K562 (cell line): ENCODE measurements around the gene TLCD1. TPM values are rescaled to one million over a fixed set of nuclear protein-coding genes. Genes with fewer than 3 reads are reported as not detected.

ENCODE experiments used
- ATF1 ChIP-seq, 2 experiments: fragments of 450-650 bp in 1 of 2; IDR thresholded peaks; 2 replicates each; pipeline ENCODE4 v1.6.1; 2016; ENCODE audit warnings: missing compliant biosample characterization in 1 of 2, missing genetic modification characterization in 1 of 2
- BACH1 ChIP-seq: fragments of 200-800 bp; sonication (Bioruptor generic); IDR thresholded peaks from 2 replicates; pipeline ENCODE4 v1.6.1; 2016; ENCODE audit warnings: missing genetic modification characterization, missing compliant biosample characterization
- CTBP1 ChIP-seq: fragments of 450-650 bp; IDR thresholded peaks from 2 replicates; pipeline ENCODE4 v1.6.1; 2016; ENCODE audit warnings: borderline replicate concordance
- ELF4 ChIP-seq: fragments of 450-650 bp; formaldehyde crosslinking; IDR thresholded peaks from 2 replicates; pipeline ENCODE4 v1.4.0; 2022; ENCODE audit warnings: missing genetic modification characterization
- ESRRB ChIP-seq: fragments of 250-450 bp; sonication (Bioruptor Pico); IDR thresholded peaks from 2 replicates; pipeline ENCODE4 v1.5.0; 2020; ENCODE audit warnings: mild to moderate bottlenecking, moderate library complexity, borderline replicate concordance
- HNRNPK ChIP-seq: fragments of 200-400 bp; formaldehyde crosslinking; IDR thresholded peaks from one replicate; pipeline ENCODE4 v1.6.1; 2018; ENCODE audit warnings: mild to moderate bottlenecking, low read depth, low read length; ENCODE audit not compliant: poor library complexity, severe bottlenecking
- HNRNPUL1 ChIP-seq: fragments of 200-400 bp; formaldehyde crosslinking; IDR thresholded peaks from 2 replicates; pipeline ENCODE4 v1.6.1; 2017; ENCODE audit warnings: low read length
- IFI16 ChIP-seq: fragments of 250-450 bp; sonication (Bioruptor Pico); IDR thresholded peaks from 2 replicates; pipeline ENCODE4 v2.1.2; 2022; ENCODE audit warnings: mild to moderate bottlenecking, inconsistent platforms
- KLF16 ChIP-seq: IDR thresholded peaks from 2 replicates; pipeline ENCODE4 v1.6.1; 2016; ENCODE audit warnings: antibody characterized with exemption
- POLR2AphosphoS2 ChIP-seq: IDR thresholded peaks from 2 replicates; pipeline ENCODE4 v1.6.1; 2012; ENCODE audit warnings: low read length, improper control_type of control experiment
- POLR2G ChIP-seq: fragments of 200-400 bp; formaldehyde crosslinking; IDR thresholded peaks from 2 replicates; pipeline ENCODE4 v1.6.1; 2017; ENCODE audit warnings: low read depth, mild to moderate bottlenecking, antibody characterized with exemption, low read length, moderate library complexity
- RFX5 ChIP-seq: IDR thresholded peaks from 2 replicates; pipeline ENCODE4 v1.6.1; 2011; ENCODE audit warnings: low read depth, mild to moderate bottlenecking, improper control_type of control experiment, low read length
- ZC3H8 ChIP-seq: fragments of 450-650 bp; IDR thresholded peaks from 2 replicates; pipeline ENCODE4 v1.6.1; 2017
- ZNF586 ChIP-seq: fragments of 450-650 bp; formaldehyde crosslinking; conservative IDR thresholded peaks from 2 replicates; pipeline ENCODE4 v1.4.0; 2020; ENCODE audit warnings: mild to moderate bottlenecking, moderate library complexity
- ZNF717 ChIP-seq: fragments of 250-450 bp; sonication (Bioruptor Pico); IDR thresholded peaks from 2 replicates; pipeline ENCODE4 v1.5.0; 2021
- polyA plus RNA-seq, 8 experiments: library from polyadenylated mRNA; depleted of rRNA in 4 of 8; stranded (reverse) in 5 of 8; unstranded in 3 of 8; fragments of >200 nt; fragmentation: Nextera tagmentation in 2 of 8; fragmentation: Illumina TruSeq in 1 of 8; extraction: Ambion mirVana in 2 of 8; extraction: Trizol in 1 of 8; gene quantifications; 2 replicates each; pipeline versions ENCODE4 v1.2.1 to v1.2.3, GENCODE V29; 2011 to 2014; ENCODE audit warnings: inconsistent platforms in 1 of 8, missing spikeins in 1 of 8
- total RNA-seq, 7 experiments: library from RNA; depleted of rRNA in 6 of 7; stranded (reverse); fragments of >200 nt in 6 of 7; fragmentation: Illumina TruSeq in 2 of 7; extraction: Trizol in 2 of 7; gene quantifications; 2 replicates each; pipeline versions ENCODE4 v1.2.1 to v1.2.3, GENCODE V29; 2011 to 2021; ENCODE audit warnings: low replicate concordance in 1 of 7
- TF ChIP-seq, protein P1 (sequence below): fragments of 450-650 bp; IDR thresholded peaks from one replicate; pipeline ENCODE4 v1.6.1; 2018; ENCODE audit warnings: mild to moderate bottlenecking, moderate library complexity; ENCODE audit not compliant: partially characterized antibody
- TF ChIP-seq, protein P2 (sequence below), 2 experiments: fragments of 450-650 bp in 1 of 2; sonication (generic) in 1 of 2; formaldehyde crosslinking in 1 of 2; IDR thresholded peaks in 1 of 2; conservative IDR thresholded peaks in 1 of 2; 2 replicates each; pipeline versions ENCODE4 v1.6.1 to v1.8.1; 2016 to 2023; ENCODE audit warnings: mild to moderate bottlenecking in 2 of 2, moderate library complexity in 2 of 2, inconsistent platforms in 1 of 2, missing genetic modification reagents in 1 of 2
- TF ChIP-seq, protein P3 (sequence below): sonication (generic); IDR thresholded peaks from 2 replicates; pipeline ENCODE4 v1.6.1; 2016
- TF ChIP-seq, protein P4 (sequence below): sonication (generic); formaldehyde crosslinking; IDR thresholded peaks from 2 replicates; pipeline ENCODE4 v1.9.0; 2022; ENCODE audit warnings: mild to moderate bottlenecking, missing genetic modification reagents
- TF ChIP-seq, protein P5 (sequence below): fragments of 450-650 bp; IDR thresholded peaks from 2 replicates; pipeline ENCODE4 v1.6.1; 2017; ENCODE audit warnings: mild to moderate bottlenecking, moderate library complexity
- TF ChIP-seq, protein P6 (sequence below): sonication (generic); formaldehyde crosslinking; IDR thresholded peaks from 2 replicates; pipeline ENCODE4 v1.8.0; 2022; ENCODE audit warnings: mild to moderate bottlenecking, missing genetic modification reagents

Gene TLCD1
- total and polyA plus RNA-seq, 9 of the 15 experiments (the other 6 are each of a cell fraction or from before 2014, with no cell fraction given): 6.8 to 37.7 (median 21.7) TPM

DNA sequence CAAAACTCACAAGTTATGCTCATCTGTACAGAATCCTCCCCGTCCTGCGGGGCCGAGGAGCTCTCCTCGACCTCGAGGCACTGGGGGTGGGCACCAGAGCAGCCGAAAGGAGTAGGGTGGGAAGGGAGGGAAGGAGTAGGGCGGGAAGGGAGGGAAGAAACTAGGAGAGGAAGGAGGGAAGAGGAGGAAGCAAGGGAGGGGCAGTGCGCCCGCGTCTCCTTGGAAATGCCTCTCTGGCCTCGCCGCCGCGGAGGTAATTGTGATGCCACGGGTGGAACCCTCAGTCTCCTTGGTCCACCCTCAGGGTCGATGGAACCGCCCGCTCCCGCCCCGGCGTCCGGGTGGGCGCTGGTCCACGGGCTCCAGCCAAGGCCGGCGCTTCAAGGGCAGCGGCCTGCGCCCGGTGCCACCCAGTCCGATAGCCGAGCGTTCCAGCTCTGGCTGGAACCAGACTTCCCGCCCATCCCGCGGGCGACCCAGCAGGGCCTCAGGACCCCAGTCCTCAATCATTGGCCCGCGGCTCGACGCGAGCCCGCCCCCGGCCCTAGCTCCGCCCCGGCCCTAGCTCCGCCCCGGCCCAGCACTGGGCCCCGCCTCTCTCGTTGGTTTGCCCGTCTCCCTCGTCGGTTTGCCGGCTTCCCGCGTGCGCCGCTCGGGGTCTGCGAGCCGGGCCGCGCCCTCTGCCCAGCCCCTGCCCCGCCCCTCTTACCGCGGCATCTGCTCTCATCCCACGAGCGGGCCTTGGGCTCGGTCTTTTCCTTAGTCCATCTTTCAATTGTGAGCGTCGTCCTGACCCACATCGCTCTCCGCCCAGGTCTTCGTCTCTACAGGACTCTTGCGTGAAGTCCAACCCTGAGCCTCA, 14.9 kb downstream of the TLCD1 start (continued):
- TF ChIP-seq ELF4 (0 out of 2 replicates have a peak, but pooled peaks have one; percentile 4), IFI16 (no peak), ZNF586 (CRISPR knock-in tag) (no peak), KLF16 (no peak), RFX5 (no peak), HNRNPUL1 (no peak), ZC3H8 (no peak), CTBP1 (peak; percentile 90; the same call in 1 of the 2 replicates), BACH1 (tag) (no peak), ZNF717 (CRISPR knock-in tag) (no peak), POLR2G (peak; percentile 97), HNRNPK (no peak), POLR2AphosphoS2 (peak; percentile 62; the same call in 1 of the 2 replicates), ATF1 (CRISPR knock-in tag; IDR thresholded peaks at IDR 0.05) (no peak), ATF1 (tag; IDR thresholded peaks at IDR 0.05) (peak; percentile 79), ESRRB (CRISPR knock-in tag) (no peak)
- TF ChIP-seq, protein P1, sequence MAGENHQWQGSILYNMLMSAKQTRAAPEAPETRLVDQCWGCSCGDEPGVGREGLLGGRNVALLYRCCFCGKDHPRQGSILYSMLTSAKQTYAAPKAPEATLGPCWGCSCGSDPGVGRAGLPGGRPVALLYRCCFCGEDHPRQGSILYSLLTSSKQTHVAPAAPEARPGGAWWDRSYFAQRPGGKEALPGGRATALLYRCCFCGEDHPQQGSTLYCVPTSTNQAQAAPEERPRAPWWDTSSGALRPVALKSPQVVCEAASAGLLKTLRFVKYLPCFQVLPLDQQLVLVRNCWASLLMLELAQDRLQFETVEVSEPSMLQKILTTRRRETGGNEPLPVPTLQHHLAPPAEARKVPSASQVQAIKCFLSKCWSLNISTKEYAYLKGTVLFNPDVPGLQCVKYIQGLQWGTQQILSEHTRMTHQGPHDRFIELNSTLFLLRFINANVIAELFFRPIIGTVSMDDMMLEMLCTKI: no peak
- TF ChIP-seq, protein P2, sequence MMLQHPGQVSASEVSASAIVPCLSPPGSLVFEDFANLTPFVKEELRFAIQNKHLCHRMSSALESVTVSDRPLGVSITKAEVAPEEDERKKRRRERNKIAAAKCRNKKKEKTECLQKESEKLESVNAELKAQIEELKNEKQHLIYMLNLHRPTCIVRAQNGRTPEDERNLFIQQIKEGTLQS (IDR thresholded peaks at IDR 0.05): no peak
- TF ChIP-seq, protein P2 (CRISPR knock-in tag; conservative IDR thresholded peaks at IDR 0.05): peak; percentile 54; the same call in 1 of the 2 replicates
- TF ChIP-seq, protein P3, sequence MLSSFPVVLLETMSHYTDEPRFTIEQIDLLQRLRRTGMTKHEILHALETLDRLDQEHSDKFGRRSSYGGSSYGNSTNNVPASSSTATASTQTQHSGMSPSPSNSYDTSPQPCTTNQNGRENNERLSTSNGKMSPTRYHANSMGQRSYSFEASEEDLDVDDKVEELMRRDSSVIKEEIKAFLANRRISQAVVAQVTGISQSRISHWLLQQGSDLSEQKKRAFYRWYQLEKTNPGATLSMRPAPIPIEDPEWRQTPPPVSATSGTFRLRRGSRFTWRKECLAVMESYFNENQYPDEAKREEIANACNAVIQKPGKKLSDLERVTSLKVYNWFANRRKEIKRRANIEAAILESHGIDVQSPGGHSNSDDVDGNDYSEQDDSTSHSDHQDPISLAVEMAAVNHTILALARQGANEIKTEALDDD: no peak
- TF ChIP-seq, protein P4, sequence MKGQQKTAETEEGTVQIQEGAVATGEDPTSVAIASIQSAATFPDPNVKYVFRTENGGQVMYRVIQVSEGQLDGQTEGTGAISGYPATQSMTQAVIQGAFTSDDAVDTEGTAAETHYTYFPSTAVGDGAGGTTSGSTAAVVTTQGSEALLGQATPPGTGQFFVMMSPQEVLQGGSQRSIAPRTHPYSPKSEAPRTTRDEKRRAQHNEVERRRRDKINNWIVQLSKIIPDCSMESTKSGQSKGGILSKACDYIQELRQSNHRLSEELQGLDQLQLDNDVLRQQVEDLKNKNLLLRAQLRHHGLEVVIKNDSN (CRISPR knock-in tag): peak; percentile 20; the same call in 1 of the 2 replicates
- TF ChIP-seq, protein P5, sequence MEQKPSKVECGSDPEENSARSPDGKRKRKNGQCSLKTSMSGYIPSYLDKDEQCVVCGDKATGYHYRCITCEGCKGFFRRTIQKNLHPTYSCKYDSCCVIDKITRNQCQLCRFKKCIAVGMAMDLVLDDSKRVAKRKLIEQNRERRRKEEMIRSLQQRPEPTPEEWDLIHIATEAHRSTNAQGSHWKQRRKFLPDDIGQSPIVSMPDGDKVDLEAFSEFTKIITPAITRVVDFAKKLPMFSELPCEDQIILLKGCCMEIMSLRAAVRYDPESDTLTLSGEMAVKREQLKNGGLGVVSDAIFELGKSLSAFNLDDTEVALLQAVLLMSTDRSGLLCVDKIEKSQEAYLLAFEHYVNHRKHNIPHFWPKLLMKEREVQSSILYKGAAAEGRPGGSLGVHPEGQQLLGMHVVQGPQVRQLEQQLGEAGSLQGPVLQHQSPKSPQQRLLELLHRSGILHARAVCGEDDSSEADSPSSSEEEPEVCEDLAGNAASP: no peak
- TF ChIP-seq, protein P6, sequence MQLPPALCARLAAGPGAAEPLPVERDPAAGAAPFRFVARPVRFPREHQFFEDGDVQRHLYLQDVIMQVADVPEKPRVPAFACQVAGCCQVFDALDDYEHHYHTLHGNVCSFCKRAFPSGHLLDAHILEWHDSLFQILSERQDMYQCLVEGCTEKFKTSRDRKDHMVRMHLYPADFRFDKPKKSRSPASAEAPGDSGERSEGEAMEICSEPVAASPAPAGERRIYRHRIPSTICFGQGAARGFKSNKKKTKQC: peak; percentile 86; the same call in 1 of the 2 replicates
